GM23338 (cell line): ENCODE data around the gene CELA2A. TPM values are rescaled to one million over a fixed set of nuclear protein-coding genes. Genes with fewer than 3 reads are reported as not detected.

Source experiments
- ATAC-seq: fragments of 200-7000 bp; cut with Tn5 transposase; 3 replicates; pipeline ENCODE4 v1.9.1; 2020
- DNase-seq: peaks from one replicate; pipeline ENCODE4 v3.0.0-alpha.2; 2015; ENCODE audit warnings: low spot score
- H2AFZ ChIP-seq: fragments of 200-600 bp; sonication (generic); 2 replicates; pipeline ENCODE4 v1.8.0; 2016; ENCODE audit warnings: antibody characterized with exemption, mild to moderate bottlenecking, moderate library complexity
- H3F3A ChIP-seq: fragments of 200-600 bp; sonication (generic); replicated peaks from 2 replicates; pipeline ENCODE4 v1.8.0; 2017; ENCODE audit warnings: antibody characterized with exemption, mixed run types, low read depth
- H3K27ac ChIP-seq: fragments of 200-600 bp; sonication (generic); 2 replicates; pipeline ENCODE4 v1.6.1; 2016; ENCODE audit warnings: low read depth
- H3K27me3 ChIP-seq: fragments of 200-600 bp; sonication (generic); 2 replicates; pipeline ENCODE4 v1.8.0; 2016; ENCODE audit warnings: mild to moderate bottlenecking, mixed run types, moderate library complexity; ENCODE audit not compliant: insufficient read depth
- H3K36me3 ChIP-seq: fragments of 200-600 bp; sonication (generic); 2 replicates; pipeline ENCODE4 v1.8.0; 2016; ENCODE audit warnings: mild to moderate bottlenecking; ENCODE audit not compliant: insufficient read depth
- H3K4me1 ChIP-seq: fragments of 200-600 bp; sonication (generic); 2 replicates; pipeline ENCODE4 v1.8.0; 2016; ENCODE audit warnings: mild to moderate bottlenecking, moderate library complexity; ENCODE audit not compliant: insufficient read depth
- H3K4me2 ChIP-seq: fragments of 200-600 bp; sonication (generic); 2 replicates; pipeline ENCODE4 v1.7.1; 2017; ENCODE audit warnings: mixed run types
- H3K4me3 ChIP-seq: fragments of 200-600 bp; sonication (generic); 2 replicates; pipeline ENCODE4 v1.6.1; 2016; ENCODE audit warnings: mixed run types
- H3K79me2 ChIP-seq: fragments of 200-600 bp; sonication (generic); replicated peaks from 2 replicates; pipeline ENCODE4 v1.8.0; 2017; ENCODE audit warnings: mild to moderate bottlenecking; ENCODE audit not compliant: insufficient read depth
- H3K9me2 ChIP-seq: fragments of 200-600 bp; sonication (generic); 2 replicates; pipeline ENCODE4 v1.8.0; 2017; ENCODE audit not compliant: insufficient read depth
- H4K20me1 ChIP-seq: fragments of 200-600 bp; sonication (generic); replicated peaks from 2 replicates; pipeline ENCODE4 v1.8.0; 2017; ENCODE audit warnings: mild to moderate bottlenecking; ENCODE audit not compliant: insufficient read depth
- H3K27ac Mint-ChIP-seq: 2 replicates; pipeline ENCODE4 v1.8.0; 2020; ENCODE audit warnings: inconsistent platforms, mild to moderate bottlenecking, moderate library complexity, mixed read lengths
- H3K27me3 Mint-ChIP-seq: 3 replicates; pipeline ENCODE4 v1.8.0; 2022; ENCODE audit warnings: low read depth, mild to moderate bottlenecking, moderate library complexity, mixed read lengths, inconsistent platforms; ENCODE audit not compliant: insufficient read depth, poor library complexity
- H3K36me3 Mint-ChIP-seq: 3 replicates; pipeline ENCODE4 v1.8.0; 2021; ENCODE audit warnings: low read depth, mild to moderate bottlenecking, inconsistent platforms, moderate library complexity, mixed read lengths
- H3K4me1 Mint-ChIP-seq: 3 replicates; pipeline ENCODE4 v1.8.0; 2020; ENCODE audit warnings: mild to moderate bottlenecking, inconsistent platforms, mixed read lengths
- H3K4me3 Mint-ChIP-seq: 3 replicates; pipeline ENCODE4 v1.8.0; 2021; ENCODE audit warnings: moderate library complexity, mild to moderate bottlenecking, inconsistent platforms, mixed read lengths
- H3K9me3 Mint-ChIP-seq: 3 replicates; pipeline ENCODE4 v1.8.0; 2020; ENCODE audit warnings: moderate library complexity, mild to moderate bottlenecking, inconsistent platforms, mixed read lengths
- CREB1 ChIP-seq: fragments of 250-450 bp; sonication (Bioruptor Pico); IDR thresholded peaks from 2 replicates; pipeline ENCODE4 v1.5.0; 2020; ENCODE audit warnings: low read depth, mild to moderate bottlenecking, moderate library complexity
- CTCF ChIP-seq, 2 experiments: fragments of 200-600 bp in 1 of 2; sonication (generic) in 1 of 2; conservative IDR thresholded peaks; 2 replicates each; pipeline versions ENCODE4 v1.5.1 to v1.6.1; 2016 to 2017; ENCODE audit warnings: antibody characterized with exemption in 2 of 2, low read depth in 2 of 2, mild to moderate bottlenecking in 2 of 2, moderate library complexity in 1 of 2
- EZH2 ChIP-seq: fragments of 200-600 bp; sonication (generic); IDR thresholded peaks from one replicate; pipeline ENCODE4 v1.8.0; 2017; ENCODE audit warnings: antibody characterized with exemption, mild to moderate bottlenecking, low read depth; ENCODE audit not compliant: unreplicated experiment
- EZH2phosphoT487 ChIP-seq: fragments of 200-600 bp; sonication (generic); IDR thresholded peaks from one replicate; pipeline ENCODE4 v1.8.1; 2018; ENCODE audit warnings: antibody characterized with exemption; ENCODE audit not compliant: unreplicated experiment
- JUNB ChIP-seq: IDR thresholded peaks from one replicate; pipeline ENCODE4 v1.6.1; 2016; ENCODE audit warnings: antibody characterized with exemption; ENCODE audit not compliant: unreplicated experiment
- NANOG ChIP-seq: IDR thresholded peaks from 2 replicates; pipeline ENCODE4 v1.6.1; 2016; ENCODE audit warnings: antibody characterized with exemption, borderline replicate concordance
- POLR2AphosphoS5 ChIP-seq: IDR thresholded peaks from 2 replicates; pipeline ENCODE4 v1.6.1; 2016; ENCODE audit warnings: antibody characterized with exemption, low read depth
- REST ChIP-seq: IDR thresholded peaks from one replicate; pipeline ENCODE4 v1.6.1; 2018; ENCODE audit warnings: antibody characterized with exemption; ENCODE audit not compliant: unreplicated experiment
- STAT1 ChIP-seq: IDR thresholded peaks from one replicate; pipeline ENCODE4 v1.6.1; 2016; ENCODE audit warnings: antibody characterized with exemption; ENCODE audit not compliant: unreplicated experiment
- ZNF114 ChIP-seq: fragments of 250-450 bp; sonication (Bioruptor Pico); IDR thresholded peaks from 2 replicates; pipeline ENCODE4 v1.5.0; 2020; ENCODE audit warnings: mild to moderate bottlenecking, moderate library complexity
- ZNF331 ChIP-seq: fragments of 250-450 bp; sonication (Bioruptor Pico); IDR thresholded peaks from 2 replicates; pipeline ENCODE4 v1.5.0; 2020; ENCODE audit warnings: low read depth, mild to moderate bottlenecking, moderate library complexity
- ZNF462 ChIP-seq: fragments of 250-450 bp; sonication (Bioruptor Pico); IDR thresholded peaks from 2 replicates; pipeline ENCODE4 v1.5.0; 2020; ENCODE audit warnings: mild to moderate bottlenecking, moderate library complexity
- polyA plus RNA-seq: library from polyadenylated mRNA; unstranded; fragments of >200 nt; fragmentation: Nextera tagmentation; extraction: Ambion mirVana; gene quantifications from 2 replicates; pipeline ENCODE4 v1.2.1, GENCODE V29; 2016
- total RNA-seq: library from RNA; depleted of rRNA; stranded (reverse); fragments of >200 nt; shearing (Covaris generic); gene quantifications from 2 replicates; pipeline ENCODE4 v1.2.3, GENCODE V29; 2014
- TF ChIP-seq, protein P1 (sequence below): IDR thresholded peaks from 2 replicates; pipeline ENCODE4 v1.6.1; 2016; ENCODE audit warnings: antibody characterized with exemption

The CELA2A gene
- total and polyA plus RNA-seq, 2 experiments from 2014 or later: not detected

DNA sequence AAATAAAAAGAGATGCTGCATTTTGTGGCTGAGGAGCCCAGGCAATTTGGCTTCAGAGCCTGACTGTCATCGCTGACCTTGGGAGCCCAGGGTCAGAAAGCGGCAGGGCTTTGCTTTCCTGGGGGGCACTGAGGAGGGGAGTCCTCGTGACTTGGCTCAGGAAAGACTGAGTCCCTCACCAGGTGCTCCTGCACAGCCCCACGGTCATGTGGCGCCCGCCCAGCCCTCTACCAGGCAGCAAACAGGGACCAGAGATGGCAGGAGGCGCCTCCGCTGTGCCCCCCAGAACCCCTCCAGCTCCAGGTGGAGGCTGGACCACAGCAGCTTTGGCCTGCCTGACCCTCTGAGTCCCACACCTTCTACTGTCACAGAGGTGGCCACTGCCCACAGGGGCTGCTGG, 33.7 kb upstream of the CELA2A start:
- Histone ChIP-seq H3K36me3 (no peaks in the 10 kb centered on the region), H2AFZ (no peak overlapping the region), H3K4me1 (no peaks in the 10 kb centered on the region), H3K27me3 (no peaks in the 10 kb centered on the region), H3K9me2 (no peaks in the 10 kb centered on the region), H3K79me2 (no peaks in the 10 kb centered on the region), H3K27ac (no peak overlapping the region), H3K4me3 (no peak overlapping the region), H3K4me2 (no peak overlapping the region), H3F3A (no peaks in the 10 kb centered on the region), H4K20me1 (no peaks in the 10 kb centered on the region)
- peaks cover 7% of the 10 kb centered on the region; the same call in 1 of the 3 replicates for H3K4me1 Mint-ChIP-seq
- DNase-seq (no peak), ATAC-seq (no peak)
- H3K4me3 Mint-ChIP-seq: no peak overlapping the region
- peaks cover 5% of the 10 kb centered on the region for H3K36me3 Mint-ChIP-seq
- peaks cover 8% of the 10 kb centered on the region; the same call in 2 of the 3 replicates for H3K9me3 Mint-ChIP-seq
- peaks cover 15% of the 10 kb centered on the region for H3K27me3 Mint-ChIP-seq
- TF ChIP-seq REST (no peak), EZH2phosphoT487 (no peak), NANOG (no peak), ZNF462 (no peak), ZNF114 (CRISPR knock-in tag) (no peak), JUNB (no peak), POLR2AphosphoS5 (no peak), EZH2 (no peak), CREB1 (no peak), CTCF (conservative IDR thresholded peaks at IDR 0.05; ENCODE audit: low read depth in 2 of 2) (no peak), ZNF331 (no peak), STAT1 (no peak)
- TF ChIP-seq, protein P1, sequence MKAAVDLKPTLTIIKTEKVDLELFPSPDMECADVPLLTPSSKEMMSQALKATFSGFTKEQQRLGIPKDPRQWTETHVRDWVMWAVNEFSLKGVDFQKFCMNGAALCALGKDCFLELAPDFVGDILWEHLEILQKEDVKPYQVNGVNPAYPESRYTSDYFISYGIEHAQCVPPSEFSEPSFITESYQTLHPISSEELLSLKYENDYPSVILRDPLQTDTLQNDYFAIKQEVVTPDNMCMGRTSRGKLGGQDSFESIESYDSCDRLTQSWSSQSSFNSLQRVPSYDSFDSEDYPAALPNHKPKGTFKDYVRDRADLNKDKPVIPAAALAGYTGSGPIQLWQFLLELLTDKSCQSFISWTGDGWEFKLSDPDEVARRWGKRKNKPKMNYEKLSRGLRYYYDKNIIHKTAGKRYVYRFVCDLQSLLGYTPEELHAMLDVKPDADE: no peak
- no peak overlapping the region for H3K27ac Mint-ChIP-seq
